ENCODE measurements around the gene TMEM53.

GRCh38 chr1:44609412-44609767 lies 64.9 kb downstream of the TMEM53 start:
- TF ChIP-seq, protein P1, sequence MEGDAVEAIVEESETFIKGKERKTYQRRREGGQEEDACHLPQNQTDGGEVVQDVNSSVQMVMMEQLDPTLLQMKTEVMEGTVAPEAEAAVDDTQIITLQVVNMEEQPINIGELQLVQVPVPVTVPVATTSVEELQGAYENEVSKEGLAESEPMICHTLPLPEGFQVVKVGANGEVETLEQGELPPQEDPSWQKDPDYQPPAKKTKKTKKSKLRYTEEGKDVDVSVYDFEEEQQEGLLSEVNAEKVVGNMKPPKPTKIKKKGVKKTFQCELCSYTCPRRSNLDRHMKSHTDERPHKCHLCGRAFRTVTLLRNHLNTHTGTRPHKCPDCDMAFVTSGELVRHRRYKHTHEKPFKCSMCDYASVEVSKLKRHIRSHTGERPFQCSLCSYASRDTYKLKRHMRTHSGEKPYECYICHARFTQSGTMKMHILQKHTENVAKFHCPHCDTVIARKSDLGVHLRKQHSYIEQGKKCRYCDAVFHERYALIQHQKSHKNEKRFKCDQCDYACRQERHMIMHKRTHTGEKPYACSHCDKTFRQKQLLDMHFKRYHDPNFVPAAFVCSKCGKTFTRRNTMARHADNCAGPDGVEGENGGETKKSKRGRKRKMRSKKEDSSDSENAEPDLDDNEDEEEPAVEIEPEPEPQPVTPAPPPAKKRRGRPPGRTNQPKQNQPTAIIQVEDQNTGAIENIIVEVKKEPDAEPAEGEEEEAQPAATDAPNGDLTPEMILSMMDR (conservative IDR thresholded peaks at IDR 0.05 in 1 of 2, IDR thresholded peaks at IDR 0.05 in 1 of 2; ENCODE audit: low read depth in 1 of 2, low read length in 2 of 2): peak; percentile 59 to 71
- TF ChIP-seq EZH2 (IDR thresholded peaks at IDR 0.05; ENCODE audit: low read length, missing control alignments): no peak
